T-cell (primary cell): ENCODE results near the gene NUDT4B. TPM values are rescaled to one million over a fixed set of nuclear protein-coding genes. Genes with fewer than 3 reads are reported as not detected.
"Not testable (repeated sequence)": the region's sequence is repeated elsewhere in the genome, so short reads cannot be mapped to it uniquely, and the experiment has no call there.

ENCODE experiments used
- ATAC-seq, 4 experiments: fragments of 200-7000 bp in 3 of 4; fragments of 150-1000 bp in 1 of 4; cut with Tn5 transposase; replicated peaks in 1 of 4; 1 replicate in 3 of 4; 2 replicates in 1 of 4; pipeline ENCODE4 v1.10.0; 2021; ENCODE audit warnings: moderate library complexity in 3 of 4, mild to moderate bottlenecking in 2 of 4, moderate number of reproducible peaks in 1 of 4
- CTCF ChIA-PET, 2 donors: fragments of 300-600 bp; sonication (Branson Sonifier 250); formaldehyde crosslinking; loops; one replicate each; lab custom pipeline; 2022; ENCODE audit warnings: antibody characterized with exemption in 2 of 2; lab: Charles Lee
- POLR2A ChIA-PET, 2 donors: fragments of 300-600 bp; sonication (Branson Sonifier 250); formaldehyde crosslinking; loops; one replicate each; lab custom pipeline; 2022; ENCODE audit warnings: antibody characterized with exemption in 2 of 2; lab: Charles Lee
- DNase-seq, 35 experiments: peaks; one replicate each; pipeline versions ENCODE4 v3.0.0 to v3.0.0-alpha.2; 2013 to 2023
- H3K27ac ChIP-seq: one replicate; pipeline ENCODE4 v1.5.1; 2013; ENCODE audit warnings: low read length
- H3K27me3 ChIP-seq, 2 experiments: replicated peaks in 1 of 2; 1 replicate in 1 of 2; 2 replicates in 1 of 2; pipeline versions ENCODE4 v1.6.1 to v1.7.0; 2013; ENCODE audit warnings: low read length in 1 of 2, mixed read lengths in 1 of 2; ENCODE audit not compliant: control insufficient read depth in 2 of 2, insufficient read depth in 2 of 2; ENCODE audit errors: extremely low read depth in 1 of 2
- H3K36me3 ChIP-seq, 2 donors: 1 replicate in 1 of 2; 2 replicates in 1 of 2; pipeline versions ENCODE4 v1.6.1 to v1.7.0; 2013; ENCODE audit warnings: low read length in 1 of 2; ENCODE audit not compliant: control insufficient read depth in 2 of 2, insufficient read depth in 1 of 2; ENCODE audit errors: extremely low read depth in 1 of 2
- H3K4me1 ChIP-seq, 2 experiments: 1 replicate in 1 of 2; 2 replicates in 1 of 2; pipeline versions ENCODE4 v1.6.1 to v1.7.0; 2013; ENCODE audit warnings: low read length in 2 of 2, mixed read lengths in 1 of 2; ENCODE audit not compliant: insufficient read depth in 2 of 2, control insufficient read depth in 1 of 2; ENCODE audit errors: extremely low read depth in 1 of 2
- H3K4me3 ChIP-seq, 2 donors: 1 replicate in 1 of 2; 2 replicates in 1 of 2; pipeline versions ENCODE4 v1.5.1 to v1.7.0; 2013; ENCODE audit warnings: mild to moderate bottlenecking in 2 of 2, low read length in 1 of 2, moderate library complexity in 1 of 2; ENCODE audit not compliant: control insufficient read depth in 1 of 2; ENCODE audit errors: extremely low read depth in 1 of 2
- H3K9me3 ChIP-seq: 2 replicates; pipeline ENCODE4 v1.7.0; 2013
- H3K27ac Mint-ChIP-seq, 2 donors: one replicate each; pipeline ENCODE4 v1.8.0; 2020 to 2021; ENCODE audit warnings: mild to moderate bottlenecking in 2 of 2, mixed read lengths in 2 of 2
- H3K27me3 Mint-ChIP-seq, 2 donors: one replicate each; pipeline ENCODE4 v1.8.0; 2021 to 2022; ENCODE audit warnings: mixed read lengths in 2 of 2
- H3K36me3 Mint-ChIP-seq: one replicate; pipeline ENCODE4 v1.8.0; 2021; ENCODE audit warnings: mixed read lengths
- H3K4me1 Mint-ChIP-seq, 3 donors: one replicate each; pipeline ENCODE4 v1.8.0; 2020 to 2022; ENCODE audit warnings: mixed read lengths in 3 of 3, mild to moderate bottlenecking in 1 of 3
- H3K4me3 Mint-ChIP-seq, 3 donors: one replicate each; pipeline ENCODE4 v1.8.0; 2020 to 2022; ENCODE audit warnings: mild to moderate bottlenecking in 3 of 3, mixed read lengths in 3 of 3, moderate library complexity in 3 of 3
- H3K9me3 Mint-ChIP-seq, 3 donors: one replicate each; pipeline ENCODE4 v1.8.0; 2020 to 2022; ENCODE audit warnings: mixed read lengths in 3 of 3
- WGBS: methylation state at CpG from one replicate; pipeline ENCODE4 v1.1.5; 2013; ENCODE audit warnings: missing lambda C conversion rate; ENCODE audit not compliant: insufficient coverage; 5-methylcytosine and 5-hydroxymethylcytosine counted together
- total RNA-seq, 35 experiments: library from RNA in 6 of 35; stranded (reverse) in 6 of 35; fragments of 120-200 nt in 1 of 35; gene quantifications; one replicate each; pipeline versions ENCODE4 v1.2.1 to v1.2.4 and lab custom pipeline; 2013 to 2026

Gene NUDT4B
- total RNA-seq, 5 donors from 2014 or later (not counting 1 experiment from before 2014, with no cell fraction given), result 0.55 to 1.9 TPM; not detected in 3

GRCh38 chr1:148724872-148725271 is 23.7 kb upstream of the NUDT4B start:
- H3K27ac ChIP-seq, H3K4me1 Mint-ChIP-seq, CTCF ChIA-PET, H3K36me3 ChIP-seq, H3K27me3 ChIP-seq, H3K27ac Mint-ChIP-seq, H3K4me3 ChIP-seq, ATAC-seq, H3K9me3 Mint-ChIP-seq, POLR2A ChIA-PET, H3K4me3 Mint-ChIP-seq, H3K27me3 Mint-ChIP-seq, DNase-seq, H3K9me3 ChIP-seq, H3K36me3 Mint-ChIP-seq, H3K4me1 ChIP-seq: not testable (repeated sequence)
- no CpG with 5 or more reads among the region's 3 CpGs for WGBS

GRCh38 chr1:148727862-148728261 is 20.7 kb upstream of the NUDT4B start:
- H3K4me3 Mint-ChIP-seq, H3K27ac Mint-ChIP-seq, H3K9me3 Mint-ChIP-seq, H3K4me3 ChIP-seq, H3K27me3 Mint-ChIP-seq, H3K27me3 ChIP-seq, H3K36me3 ChIP-seq, DNase-seq, ATAC-seq, H3K4me1 Mint-ChIP-seq, H3K9me3 ChIP-seq, CTCF ChIA-PET, POLR2A ChIA-PET, H3K27ac ChIP-seq, H3K4me1 ChIP-seq, H3K36me3 Mint-ChIP-seq: not testable (repeated sequence)
- no CpG with 5 or more reads among the region's 2 CpGs for WGBS

- ATAC-seq, result peak in 2 of 4 experiments; percentile 34 to 39
- H3K4me3 ChIP-seq, H3K36me3 ChIP-seq, H3K36me3 Mint-ChIP-seq, H3K9me3 ChIP-seq, H3K9me3 Mint-ChIP-seq, CTCF ChIA-PET, H3K27me3 ChIP-seq, H3K4me1 Mint-ChIP-seq, DNase-seq, H3K4me1 ChIP-seq, POLR2A ChIA-PET, H3K27me3 Mint-ChIP-seq, H3K27ac ChIP-seq, H3K27ac Mint-ChIP-seq, H3K4me3 Mint-ChIP-seq: not testable (repeated sequence)
- no CpG with 5 or more reads among the region's 3 CpGs for WGBS
Measured at GRCh38 chr1:148729128-148729527, 19.4 kb upstream of the NUDT4B start.

GRCh38 chr1:148729541-148729940 is 19.0 kb upstream of the NUDT4B start:
- H3K36me3 Mint-ChIP-seq, H3K27ac Mint-ChIP-seq, ATAC-seq, CTCF ChIA-PET, H3K27ac ChIP-seq, H3K4me1 ChIP-seq, H3K36me3 ChIP-seq, H3K27me3 ChIP-seq, H3K4me3 ChIP-seq, H3K9me3 ChIP-seq, DNase-seq, H3K9me3 Mint-ChIP-seq, H3K4me3 Mint-ChIP-seq, POLR2A ChIA-PET, H3K27me3 Mint-ChIP-seq, H3K4me1 Mint-ChIP-seq: not testable (repeated sequence)
- no CpG with 5 or more reads among the region's 2 CpGs for WGBS

GRCh38 chr1:148732277-148732676 is 16.3 kb upstream of the NUDT4B start:
- ATAC-seq, H3K4me1 Mint-ChIP-seq, H3K27ac Mint-ChIP-seq, DNase-seq, H3K4me3 Mint-ChIP-seq, H3K36me3 ChIP-seq, H3K27me3 ChIP-seq, POLR2A ChIA-PET, H3K27me3 Mint-ChIP-seq, H3K27ac ChIP-seq, H3K9me3 ChIP-seq, H3K4me3 ChIP-seq, H3K9me3 Mint-ChIP-seq, H3K4me1 ChIP-seq, CTCF ChIA-PET, H3K36me3 Mint-ChIP-seq: not testable (repeated sequence)
- WGBS, result no CpG with 5 or more reads among the region's 4 CpGs

- H3K27me3 ChIP-seq, H3K27me3 Mint-ChIP-seq, POLR2A ChIA-PET, H3K4me3 ChIP-seq, H3K4me3 Mint-ChIP-seq, H3K27ac Mint-ChIP-seq, H3K9me3 ChIP-seq, H3K36me3 ChIP-seq, DNase-seq, H3K36me3 Mint-ChIP-seq, H3K4me1 ChIP-seq, H3K4me1 Mint-ChIP-seq, CTCF ChIA-PET, H3K27ac ChIP-seq, H3K9me3 Mint-ChIP-seq: not testable (repeated sequence)
- no CpG with 5 or more reads among the region's 5 CpGs for WGBS
- ATAC-seq, result peak; percentile 56 to 76 (median 65)
Measured at GRCh38 chr1:148733585-148734310, 14.8 kb upstream of the NUDT4B start.

- H3K4me1 ChIP-seq, H3K27me3 ChIP-seq, H3K27ac Mint-ChIP-seq, H3K4me3 ChIP-seq, H3K4me1 Mint-ChIP-seq, H3K27ac ChIP-seq, CTCF ChIA-PET, H3K4me3 Mint-ChIP-seq, H3K36me3 Mint-ChIP-seq, H3K9me3 ChIP-seq, DNase-seq, POLR2A ChIA-PET, H3K36me3 ChIP-seq, H3K9me3 Mint-ChIP-seq, H3K27me3 Mint-ChIP-seq: not testable (repeated sequence)
- peak in 2 of 4 experiments; percentile 18 to 27 for ATAC-seq
- WGBS, result no CpG with 5 or more reads among the region's 3 CpGs
Measured at GRCh38 chr1:148734311-148734662, 14.3 kb upstream of the NUDT4B start.
